HG03460 (cell line): ENCODE results near the gene TRAPPC1.

ENCODE experiments used
- ATAC-seq: cut with Tn5 transposase; IDR thresholded peaks from one replicate; pipeline ENCODE4 v1.9.1; 2021; ENCODE audit not compliant: unreplicated experiment

Gene TRAPPC1

DNA sequence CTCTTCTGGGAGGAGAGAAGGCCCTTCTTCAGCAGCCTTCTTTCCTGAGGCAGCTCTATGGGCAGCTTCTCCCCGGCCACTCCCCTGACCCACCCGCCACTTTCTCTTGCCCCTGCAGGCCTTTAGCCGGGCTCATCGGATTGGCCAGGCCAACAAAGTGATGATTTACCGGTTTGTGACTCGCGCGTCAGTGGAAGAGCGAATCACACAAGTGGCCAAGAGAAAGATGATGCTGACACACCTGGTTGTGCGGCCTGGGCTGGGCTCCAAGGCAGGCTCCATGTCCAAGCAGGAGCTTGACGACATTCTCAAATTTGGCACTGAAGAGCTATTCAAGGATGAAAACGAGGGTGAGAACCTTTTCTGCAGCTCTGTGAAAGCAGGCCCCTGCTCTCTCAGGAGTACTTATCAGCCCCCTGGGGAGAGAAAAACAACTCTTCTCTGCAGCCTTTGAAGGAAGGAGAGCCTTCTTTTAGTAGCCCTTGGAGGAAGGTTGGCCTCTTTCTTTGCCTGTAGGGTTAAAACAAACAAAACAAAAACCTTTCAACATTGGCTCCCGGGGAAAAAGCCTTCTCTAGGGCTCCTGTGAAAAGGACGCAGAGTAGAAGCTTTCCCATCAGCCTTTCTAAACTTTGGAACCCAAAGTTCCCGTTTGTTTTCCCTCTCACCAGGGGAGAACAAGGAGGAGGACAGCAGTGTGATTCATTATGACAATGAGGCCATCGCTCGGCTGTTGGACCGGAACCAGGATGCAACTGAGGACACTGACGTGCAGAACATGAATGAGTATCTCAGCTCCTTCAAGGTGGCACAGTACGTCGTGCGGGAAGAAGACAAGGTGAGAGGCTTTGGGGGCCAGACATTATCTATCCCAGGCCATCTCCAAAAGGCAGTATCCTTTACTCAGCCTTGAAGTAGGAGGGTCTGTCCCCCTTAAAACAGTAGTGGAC lies 28.3 kb downstream of the TRAPPC1 start:
- no peak for ATAC-seq

GRCh38 chr17:7897773-7898172 lies 34.0 kb downstream of the TRAPPC1 start:
- no peak for ATAC-seq

GRCh38 chr17:7897090-7897489 lies 34.7 kb downstream of the TRAPPC1 start:
- ATAC-seq = no peak

DNA sequence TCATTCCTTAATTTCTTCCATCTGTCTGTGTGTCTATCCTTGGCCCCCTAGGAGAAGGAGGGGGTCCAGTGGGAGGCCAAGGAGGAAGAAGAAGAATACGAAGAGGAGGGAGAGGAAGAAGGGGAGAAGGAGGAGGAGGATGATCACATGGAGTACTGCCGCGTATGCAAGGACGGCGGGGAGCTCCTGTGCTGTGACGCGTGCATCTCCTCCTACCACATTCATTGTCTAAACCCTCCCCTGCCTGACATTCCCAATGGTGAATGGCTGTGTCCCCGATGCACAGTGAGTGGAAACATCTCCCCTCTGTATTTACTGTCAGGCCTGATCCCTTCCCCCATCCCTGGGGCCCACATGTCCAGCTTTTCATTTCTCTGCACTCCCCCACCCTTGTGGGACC lies 36.9 kb downstream of the TRAPPC1 start:
- no peak for ATAC-seq

DNA sequence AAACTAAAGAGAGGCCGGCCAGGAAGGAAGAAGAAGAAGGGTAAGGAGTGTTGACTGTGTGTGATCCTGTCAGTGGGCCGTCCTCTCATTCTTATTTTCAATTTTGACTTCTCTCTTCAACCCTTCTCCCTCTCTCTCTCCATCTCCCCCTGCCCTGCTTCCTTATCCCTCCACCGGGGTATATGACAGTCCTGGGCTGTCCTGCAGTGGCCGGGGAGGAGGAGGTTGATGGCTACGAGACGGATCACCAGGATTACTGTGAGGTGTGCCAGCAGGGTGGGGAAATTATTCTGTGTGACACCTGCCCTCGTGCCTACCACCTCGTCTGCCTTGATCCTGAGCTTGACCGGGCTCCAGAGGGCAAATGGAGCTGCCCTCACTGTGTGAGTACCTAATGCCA lies 37.5 kb downstream of the TRAPPC1 start:
- ATAC-seq = no peak

GRCh38 chr17:7893187-7893880 lies 38.4 kb downstream of the TRAPPC1 start:
- no peak for ATAC-seq

DNA sequence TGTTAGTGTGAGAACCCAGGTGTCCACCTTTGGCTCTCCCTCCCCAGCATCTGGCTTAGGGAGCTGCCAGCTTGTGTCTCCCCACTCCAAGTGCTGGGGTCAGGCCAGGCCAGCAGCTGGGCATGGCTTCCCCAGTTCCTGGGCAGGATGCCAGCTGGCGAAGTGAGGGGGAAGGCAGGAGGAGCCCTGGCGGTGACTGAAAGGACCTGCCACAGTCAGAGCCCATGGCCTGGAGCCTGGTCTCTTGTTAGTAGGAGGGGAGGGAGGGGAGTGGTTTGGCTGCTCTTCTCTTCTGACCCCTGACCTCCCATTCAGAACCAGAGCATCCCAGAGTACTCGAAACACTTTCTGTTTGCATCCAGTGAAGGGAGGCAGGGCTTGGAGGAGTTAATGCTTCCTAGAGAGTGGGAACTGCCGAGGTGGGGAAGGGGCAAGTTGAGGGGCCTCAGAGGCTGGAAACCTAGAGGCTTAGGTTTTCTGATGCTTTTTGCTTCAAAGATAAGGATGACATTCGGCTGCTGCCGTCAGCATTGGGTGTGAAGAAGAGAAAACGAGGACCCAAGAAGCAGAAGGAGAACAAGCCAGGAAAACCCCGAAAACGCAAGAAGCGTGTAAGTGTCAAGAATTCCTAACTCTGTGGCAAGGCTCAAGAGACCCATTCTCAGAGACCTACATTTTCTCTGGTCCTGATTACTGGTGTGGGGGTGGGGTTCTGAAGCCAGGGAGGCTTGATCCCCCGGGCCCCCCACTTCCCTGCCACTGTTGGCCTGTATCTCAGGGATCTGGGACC lies 42.4 kb downstream of the TRAPPC1 start:
- ATAC-seq = no peak

DNA sequence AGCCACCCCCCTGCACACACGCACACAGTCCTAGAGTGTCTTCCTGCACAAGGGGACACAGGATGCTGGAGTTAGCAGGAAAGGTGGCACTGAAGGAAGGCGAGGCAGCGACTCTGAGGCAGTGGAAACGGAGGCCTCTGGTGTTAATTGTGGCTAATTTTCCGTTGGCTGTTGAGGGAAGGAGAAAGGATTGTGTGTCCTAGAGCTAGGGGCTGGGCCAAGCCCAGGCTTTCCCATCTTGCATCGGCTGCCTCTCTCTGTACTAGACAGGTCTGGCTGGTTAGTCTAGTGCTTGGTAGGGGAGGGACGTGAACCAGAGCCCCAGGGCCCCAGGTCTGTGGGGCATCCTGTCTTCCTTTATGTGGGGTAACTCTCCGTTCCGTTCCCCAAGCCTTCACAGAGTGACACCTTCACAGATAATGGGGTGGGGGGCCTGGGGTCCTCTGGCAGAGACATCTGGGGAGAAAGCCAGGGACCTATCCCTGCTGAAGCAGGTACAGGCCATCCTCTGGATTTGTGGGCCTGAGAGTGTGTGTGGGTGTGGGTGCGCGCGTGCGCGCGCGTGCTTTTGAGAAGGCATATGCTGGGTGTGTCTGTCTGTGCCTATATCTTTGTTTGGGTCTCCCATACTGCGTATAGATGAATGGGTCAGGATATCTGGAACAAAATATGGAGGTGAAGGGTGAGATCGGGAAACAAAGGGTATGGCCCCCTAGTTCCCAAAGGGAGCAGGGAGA lies 43.4 kb downstream of the TRAPPC1 start, which contains the start of gene CHD3:
Gene CHD3, plus strand, starts transcription at position 606 of the 737 bp plus-strand sequence. CDS start 212 bp downstream, outside the sequence.
- no peak for ATAC-seq

DNA sequence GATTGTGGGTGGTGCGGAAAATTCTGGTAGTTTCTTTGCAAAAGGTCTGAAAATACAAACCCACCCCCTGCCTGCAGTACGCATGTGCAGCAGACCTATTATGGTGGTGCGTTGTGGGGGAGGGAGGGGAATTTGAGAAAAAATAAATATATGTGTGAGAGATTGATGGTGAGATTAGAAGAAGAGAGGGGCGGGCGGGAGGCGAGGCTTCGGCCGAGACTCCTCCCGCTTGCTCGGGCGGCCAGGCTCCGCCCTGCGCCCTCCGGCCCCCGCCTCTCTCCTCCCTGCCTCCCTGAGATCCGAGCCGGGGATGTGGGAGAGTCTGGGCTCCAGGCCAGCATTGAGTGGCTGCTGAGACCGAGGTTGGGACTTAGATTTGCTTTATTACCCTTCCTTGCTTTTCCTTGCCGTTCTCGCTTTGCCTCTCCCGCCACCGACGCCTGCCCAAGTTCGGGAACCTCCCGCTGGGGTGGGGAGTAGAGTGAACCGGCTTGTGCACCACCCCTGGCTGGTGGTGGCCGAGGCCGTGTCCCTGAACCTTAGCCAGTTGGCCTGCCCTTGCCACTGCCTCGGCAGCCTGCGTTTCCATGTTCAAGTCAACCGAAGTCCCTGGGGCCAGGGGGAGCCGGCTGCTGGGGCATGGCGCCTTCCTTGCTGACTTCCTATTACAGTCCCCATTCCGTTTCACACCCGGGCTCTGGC lies 44.1 kb downstream of the TRAPPC1 start:
- peak; percentile 39 for ATAC-seq

GRCh38 chr17:7887038-7887481 lies 44.7 kb downstream of the TRAPPC1 start:
- no peak for ATAC-seq

- no peak for ATAC-seq
Observed at GRCh38 chr17:7886227-7887037, 45.3 kb downstream of the TRAPPC1 start.

GRCh38 chr17:7885367-7886226 lies 46.1 kb downstream of the TRAPPC1 start:
- ATAC-seq = no peak

- no peak for ATAC-seq
Observed at GRCh38 chr17:7884581-7885366, 47.0 kb downstream of the TRAPPC1 start.

- no peak for ATAC-seq
Observed at GRCh38 chr17:7883781-7884386, 47.9 kb downstream of the TRAPPC1 start.

GRCh38 chr17:7882629-7883028 lies 49.1 kb downstream of the TRAPPC1 start:
- no peak for ATAC-seq

GRCh38 chr17:7882068-7882467 lies 49.7 kb downstream of the TRAPPC1 start:
- no peak for ATAC-seq
